HUDEP-2 (cell line): ENCODE results near the gene CSTPP1.

Source experiments
- DNase-seq, 76 experiments: peaks; one replicate each; lab custom pipeline; 2025; ENCODE audit not compliant: unreplicated experiment in 76 of 76; lab: John Stamatoyannopoulos, UW

CSTPP1 gene

DNA sequence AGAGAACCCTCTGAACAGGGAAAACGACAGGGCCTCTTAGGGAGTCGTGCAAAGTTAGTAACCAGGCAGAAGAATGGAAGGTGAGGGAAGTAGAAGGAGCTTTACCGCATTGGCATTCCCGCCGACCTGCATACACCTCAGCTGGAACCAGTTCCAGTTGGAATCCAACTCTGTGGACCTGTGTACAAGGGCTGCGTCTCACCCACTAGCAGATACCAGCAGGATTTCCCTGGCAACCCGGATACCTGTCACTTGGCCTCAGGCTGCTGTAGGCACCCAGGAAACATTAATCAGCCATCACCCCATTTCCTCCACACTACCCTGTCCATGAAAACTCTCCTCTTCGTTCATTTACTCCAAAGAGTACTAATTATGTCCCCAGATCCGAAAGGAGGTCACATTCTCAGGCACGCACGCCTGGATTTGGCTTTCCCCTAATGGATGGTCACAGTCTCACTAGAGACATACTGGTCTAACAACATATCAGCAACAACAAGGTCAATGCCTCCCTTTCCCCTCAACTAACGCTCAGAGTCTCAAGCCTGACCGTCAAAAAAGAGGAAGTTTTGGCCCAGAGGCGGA is 239.3 kb downstream of the CSTPP1 start:
- DNase-seq: peak in 27 of 76 experiments; percentile 12 to 66 (median 31)

GRCh38 chr11:47176328-47177228 is 240.0 kb downstream of the CSTPP1 start, which contains the start of gene ARFGAP2:
Gene ARFGAP2 (minus strand): TSS chr11:47176879. CDS start chr11:47176853, 26 bp downstream.
- DNase-seq: peak in 75 of 76 experiments; percentile 55 to 97 (median 91)

GRCh38 chr11:47177229-47177845 is 240.8 kb downstream of the CSTPP1 start:
- DNase-seq: peak in 75 of 76 experiments; percentile 17 to 91 (median 71)

DNA sequence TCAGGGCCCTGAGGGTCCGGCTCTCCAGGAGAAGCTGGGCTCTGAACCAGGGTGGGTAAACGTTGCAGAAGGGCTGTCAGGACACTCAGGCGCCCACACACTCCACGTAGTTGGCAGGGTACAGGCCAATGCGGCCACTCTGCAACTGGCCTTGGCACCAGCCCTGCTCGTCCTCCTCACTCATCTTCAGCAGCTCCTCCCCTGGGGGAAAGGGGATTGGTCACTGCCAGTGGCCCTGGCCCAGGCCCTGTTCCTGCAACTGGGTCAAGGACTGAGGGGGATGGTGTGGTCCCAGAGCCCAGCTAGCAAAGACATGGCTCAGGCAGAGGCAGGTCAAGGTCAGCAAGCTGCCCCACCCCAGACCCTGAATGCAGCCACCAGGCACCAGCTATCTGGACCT is 241.3 kb downstream of the CSTPP1 start:
- no peak for DNase-seq

DNA sequence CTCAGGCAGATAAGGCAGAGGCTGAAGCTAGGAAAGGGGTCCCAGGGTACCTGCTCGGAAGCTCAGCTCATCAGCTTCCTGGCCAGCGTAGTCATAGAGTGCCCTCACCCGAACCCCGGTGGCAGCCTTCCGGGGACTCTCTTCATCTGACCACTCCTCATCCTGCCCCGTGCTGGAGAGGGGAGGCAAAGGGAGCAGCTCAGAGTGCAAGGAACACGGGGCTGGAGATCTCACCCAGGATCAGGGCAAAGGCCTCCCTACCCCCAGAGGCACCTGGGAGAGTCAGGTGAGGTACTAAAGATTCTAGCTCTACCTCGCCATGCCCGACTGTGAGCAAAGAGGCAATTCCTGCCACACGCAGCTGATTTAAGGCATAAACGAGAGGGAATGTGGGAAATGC is 241.8 kb downstream of the CSTPP1 start:
- DNase-seq: no peak

DNA sequence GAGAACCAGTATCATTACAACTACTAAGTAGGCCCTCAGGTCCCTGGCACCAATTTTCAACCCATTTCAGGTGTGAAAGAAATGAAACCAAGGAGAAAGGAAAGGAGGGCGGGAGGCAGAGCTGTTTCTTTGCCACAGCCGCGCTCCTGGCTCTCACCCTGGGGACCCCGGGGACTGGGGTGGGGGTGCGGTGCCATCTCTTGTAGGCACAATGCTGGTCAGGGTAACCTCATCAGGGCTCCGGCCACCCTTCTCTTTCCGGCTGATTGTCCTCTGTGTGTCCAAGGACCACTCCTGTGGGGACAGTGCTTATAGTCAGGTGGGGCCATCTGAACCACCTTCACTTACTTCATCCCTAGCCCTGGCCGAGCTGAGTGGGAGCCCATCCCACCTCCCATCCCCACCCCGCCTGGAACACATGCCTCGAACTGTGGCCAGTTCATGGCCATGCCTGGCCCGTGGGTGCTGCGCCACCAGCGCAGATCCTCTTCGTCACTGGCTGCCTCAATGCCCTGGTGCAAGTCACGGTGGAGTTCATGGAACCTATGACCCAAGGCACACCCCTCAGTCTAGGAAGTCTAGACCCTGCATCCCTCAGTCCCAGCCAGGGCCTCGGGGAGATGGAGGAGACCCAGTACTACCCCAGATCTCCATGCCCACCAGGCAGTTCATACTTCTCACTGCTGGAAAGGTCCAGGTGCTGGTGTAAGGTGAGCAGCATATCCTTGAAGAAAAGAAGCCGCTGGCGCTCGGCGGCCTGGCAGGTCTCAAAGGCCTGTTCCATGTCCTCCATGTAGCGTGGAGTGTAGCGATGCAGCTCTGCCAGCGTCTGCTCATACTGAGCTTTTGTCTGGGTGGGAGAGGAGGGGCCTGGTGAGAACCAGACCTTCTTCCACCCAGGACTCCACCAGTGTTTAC is 242.4 kb downstream of the CSTPP1 start:
- DNase-seq: peak in 1 of 76 experiments; percentile 18

- peak in 43 of 76 experiments; percentile 4 to 61 (median 29) for DNase-seq
Observed at GRCh38 chr11:47179655-47179991, 243.1 kb downstream of the CSTPP1 start.

DNA sequence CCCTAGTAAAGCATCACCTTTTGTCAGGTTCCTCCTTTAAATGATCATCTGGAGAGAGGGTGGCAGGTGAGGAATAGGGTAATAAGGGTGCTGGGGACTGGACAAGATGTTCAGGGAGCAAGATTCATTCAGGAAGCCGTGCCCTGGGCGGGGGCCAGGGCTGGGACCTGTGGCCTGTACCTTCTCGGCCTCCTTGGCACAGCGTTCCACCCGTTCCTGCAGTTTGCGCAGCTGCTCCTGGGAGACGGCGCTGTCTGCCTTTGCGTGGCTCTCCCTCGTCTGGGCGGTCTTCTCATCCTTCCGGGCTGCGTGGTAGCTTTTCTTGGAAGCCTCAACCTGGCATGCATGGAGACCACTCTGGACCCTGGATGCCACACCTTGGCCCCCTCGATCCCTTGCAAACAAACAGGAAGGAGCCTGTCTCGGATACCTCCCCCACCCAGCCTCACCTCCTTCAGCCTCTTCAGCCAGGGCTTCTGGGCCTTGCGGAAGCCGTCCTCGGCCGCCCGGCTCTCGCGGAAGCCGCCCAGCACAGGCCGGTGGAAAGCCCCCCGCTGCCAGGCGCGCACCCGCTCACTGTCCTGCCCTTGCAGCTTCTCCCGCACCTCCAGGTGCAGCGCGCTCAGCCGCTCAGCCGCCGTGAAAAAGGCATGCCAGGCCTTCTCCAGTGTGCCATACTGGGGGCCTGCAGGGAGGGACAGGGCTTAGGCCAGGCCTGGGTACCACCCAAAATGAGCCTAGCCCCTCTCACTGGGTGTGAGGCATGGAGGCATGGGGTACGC is 243.6 kb downstream of the CSTPP1 start:
- no peak for DNase-seq

- DNase-seq: no peak
Observed at GRCh38 chr11:47181271-47181670, 244.7 kb downstream of the CSTPP1 start.

DNA sequence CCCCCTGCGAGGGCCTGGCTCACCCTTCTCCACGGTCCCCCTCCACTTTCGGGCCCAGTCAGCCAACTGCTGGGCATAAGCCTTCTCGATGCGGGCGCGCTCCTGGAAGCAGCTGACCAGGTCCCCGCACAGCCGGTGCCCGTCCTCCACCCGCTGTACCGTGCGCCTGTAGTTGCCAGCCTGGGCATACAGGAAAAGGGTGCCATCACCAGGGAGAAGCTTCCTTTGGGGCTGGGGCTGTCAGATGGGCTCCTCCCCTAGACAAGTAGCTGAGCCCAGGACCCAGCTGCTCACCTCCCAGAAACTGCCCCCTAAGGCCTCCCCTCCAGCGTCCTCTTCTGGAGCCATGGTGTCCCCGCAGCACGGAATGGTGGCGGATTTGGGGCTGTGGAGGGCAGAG is 245.8 kb downstream of the CSTPP1 start:
- no peak for DNase-seq

DNA sequence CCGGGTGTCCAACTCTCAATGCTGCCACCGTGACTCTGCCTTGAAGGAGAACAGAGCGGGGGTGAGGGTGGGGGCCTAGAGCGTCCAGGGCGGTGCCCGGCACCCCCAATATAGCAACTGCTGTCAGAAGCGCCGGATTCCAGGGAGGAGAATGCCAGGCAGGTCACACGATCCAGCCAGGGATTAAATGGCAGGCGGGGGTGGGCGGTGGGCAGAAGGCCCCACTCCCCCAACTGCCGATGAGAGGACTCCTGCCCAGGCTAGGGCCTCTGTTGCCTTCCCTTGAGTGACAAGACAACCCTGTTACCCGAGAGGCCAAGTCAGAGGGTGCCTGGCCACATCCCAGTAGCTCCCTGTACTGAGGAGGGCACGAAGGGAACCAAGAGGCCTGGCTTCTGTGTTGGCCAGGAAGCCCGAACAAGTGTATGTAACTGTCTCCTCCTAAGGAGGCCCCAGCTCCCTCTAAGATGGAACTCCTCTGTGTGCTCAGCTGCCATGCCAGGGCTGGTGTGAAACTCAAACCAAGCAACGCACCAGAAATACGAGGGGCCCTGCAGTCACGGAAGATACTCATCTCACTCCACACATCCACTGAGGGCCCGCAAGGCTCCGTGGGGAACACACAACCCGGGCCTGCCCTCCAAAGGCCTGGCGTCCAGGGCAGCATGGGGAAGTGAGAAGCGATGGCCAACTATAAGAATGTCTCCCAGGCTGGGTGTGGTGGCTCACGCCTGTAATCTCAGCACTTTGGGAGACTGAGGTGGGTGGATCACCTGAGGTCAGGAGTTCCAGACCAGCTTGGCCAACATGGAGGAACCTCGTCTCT is 246.7 kb downstream of the CSTPP1 start:
- no peak for DNase-seq

GRCh38 chr11:47183969-47184368 is 247.4 kb downstream of the CSTPP1 start:
- DNase-seq: no peak

DNA sequence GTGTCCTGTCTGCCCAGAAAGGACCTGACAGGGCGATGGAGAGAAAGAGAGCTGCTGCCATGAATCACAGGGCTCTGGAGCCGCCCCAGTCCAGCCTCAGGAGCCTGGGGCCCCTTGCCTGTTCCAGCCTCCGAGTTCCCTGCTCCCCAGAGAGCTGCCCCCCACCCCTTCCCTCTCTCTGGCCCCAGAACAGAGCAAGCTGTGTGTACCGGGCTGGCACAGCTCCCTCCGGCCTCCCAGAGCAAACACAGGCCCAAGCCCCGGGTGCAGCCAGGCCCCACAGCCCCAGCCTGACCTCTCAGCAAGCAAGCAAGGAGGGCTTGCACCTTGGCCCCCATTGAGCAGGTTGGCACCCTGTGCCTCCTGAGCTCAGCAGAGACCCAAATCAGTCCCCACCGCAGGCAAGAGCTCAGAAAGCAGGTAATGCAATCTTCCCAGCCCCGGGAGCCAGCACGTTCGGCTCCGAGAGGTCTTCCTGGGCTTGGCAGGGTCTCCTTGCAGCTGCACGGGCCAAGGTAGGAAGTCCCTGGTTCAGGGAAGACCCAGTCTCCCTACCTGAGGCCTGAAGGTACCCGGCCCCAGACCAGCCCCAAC is 248.2 kb downstream of the CSTPP1 start:
- no peak for DNase-seq

GRCh38 chr11:47185305-47186075 is 248.9 kb downstream of the CSTPP1 start:
- no peak for DNase-seq

DNA sequence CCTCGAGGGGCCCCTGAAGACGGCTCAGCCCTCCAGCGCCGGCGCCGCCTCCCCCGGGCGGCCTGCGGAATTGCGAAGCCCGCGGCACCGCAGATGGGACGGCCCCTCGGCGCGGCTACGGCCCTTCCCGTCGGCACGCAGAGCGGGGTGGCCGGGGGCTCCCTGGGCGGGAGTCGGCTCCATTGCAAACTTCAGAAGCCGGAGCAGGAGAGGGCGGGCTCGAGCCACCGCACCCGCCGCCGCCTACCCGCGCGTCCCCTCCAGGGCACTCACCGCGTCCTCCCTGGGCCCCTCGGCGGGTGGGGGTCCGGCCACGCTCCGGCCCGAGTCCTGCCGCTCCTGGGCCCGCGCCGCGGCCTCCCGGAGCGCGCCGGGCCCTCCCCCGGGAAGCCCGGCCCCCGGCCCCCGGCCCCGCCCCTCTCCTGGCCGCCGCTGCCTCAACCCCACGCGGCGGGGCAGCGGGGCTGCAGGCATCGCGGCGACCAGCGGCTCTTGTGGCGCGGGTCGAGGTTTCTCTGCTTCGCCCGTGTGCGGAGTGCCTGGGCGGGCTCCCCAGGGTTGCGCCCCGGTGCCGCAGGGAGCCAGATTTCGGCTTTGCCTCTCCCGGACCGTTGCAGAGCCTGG is 249.6 kb downstream of the CSTPP1 start, which contains the start of gene PACSIN3:
PACSIN3 (minus strand) TSS at position 359 of the 624 bp plus-strand sequence. CDS start 3,707 bp downstream, outside the sequence.
- peak in 2 of 76 experiments; percentile 13 to 22 for DNase-seq

DNA sequence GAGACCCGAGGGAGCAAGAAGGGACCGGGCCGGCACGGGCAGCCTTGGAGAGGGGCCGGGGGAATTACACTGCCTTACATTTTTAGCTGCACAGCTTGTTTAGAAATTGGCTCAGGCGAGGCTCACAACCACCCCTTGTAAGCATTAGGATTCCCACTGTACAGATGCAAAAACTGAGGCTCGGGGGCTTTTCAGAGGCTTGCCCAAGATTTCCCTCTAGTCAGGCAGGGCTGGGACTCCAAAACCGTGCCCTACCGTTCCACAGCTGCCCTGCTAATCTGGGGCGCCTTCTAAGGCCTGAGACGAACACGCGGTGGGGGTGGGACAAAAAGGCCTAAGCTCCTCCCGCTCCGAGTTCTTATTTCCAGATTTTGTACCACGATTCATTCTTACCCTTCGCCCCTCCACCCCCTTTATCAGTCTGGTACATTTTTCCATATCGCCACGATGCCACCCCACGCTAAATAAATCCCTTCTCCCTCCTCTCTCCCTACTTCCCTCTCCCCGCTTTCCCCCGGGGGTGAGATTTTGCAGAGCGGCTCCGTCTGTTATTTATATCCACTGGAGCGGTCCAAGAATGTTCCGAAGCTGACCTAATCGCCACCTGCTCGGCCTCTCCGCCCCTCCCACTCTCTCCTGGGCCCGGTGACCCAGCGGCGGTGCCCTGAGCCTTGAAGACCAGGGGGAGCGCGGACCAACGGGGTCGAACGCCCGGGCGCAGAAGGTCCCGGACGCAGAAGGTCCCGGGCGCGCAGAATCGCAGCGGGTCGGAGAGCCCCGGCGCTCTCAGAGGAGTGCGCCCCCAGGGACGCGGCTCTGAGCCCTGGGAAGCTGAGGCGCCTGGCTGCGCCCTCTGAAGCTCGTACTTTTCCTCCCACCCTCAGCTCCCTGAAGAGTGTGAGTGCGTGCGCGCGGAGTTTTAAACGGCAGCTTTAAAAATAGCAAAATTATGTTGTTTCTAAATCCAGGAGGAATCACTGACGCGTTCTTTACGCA is 250.4 kb downstream of the CSTPP1 start:
- peak in 11 of 76 experiments; percentile 8 to 30 (median 12) for DNase-seq
